Stomach (tissue), 4 donors: ENCODE results near the gene GRK3.

Experiments used
- EP300 ChIP-seq: sonication (generic); formaldehyde crosslinking; IDR thresholded peaks from one replicate; pipeline ENCODE4 v1.6.1; 2017; ENCODE audit warnings: antibody characterized with exemption
- TF ChIP-seq, protein P1 (sequence below), 7 experiments: fragments of 450-650 bp in 4 of 7; fragments of 200-600 bp in 3 of 7; sonication (generic) in 3 of 7; IDR thresholded peaks; one replicate each; pipeline ENCODE4 v1.5.1; 2016 to 2019; ENCODE audit warnings: antibody characterized with exemption in 7 of 7, control low read depth in 2 of 7, mild to moderate bottlenecking in 1 of 7

DNA sequence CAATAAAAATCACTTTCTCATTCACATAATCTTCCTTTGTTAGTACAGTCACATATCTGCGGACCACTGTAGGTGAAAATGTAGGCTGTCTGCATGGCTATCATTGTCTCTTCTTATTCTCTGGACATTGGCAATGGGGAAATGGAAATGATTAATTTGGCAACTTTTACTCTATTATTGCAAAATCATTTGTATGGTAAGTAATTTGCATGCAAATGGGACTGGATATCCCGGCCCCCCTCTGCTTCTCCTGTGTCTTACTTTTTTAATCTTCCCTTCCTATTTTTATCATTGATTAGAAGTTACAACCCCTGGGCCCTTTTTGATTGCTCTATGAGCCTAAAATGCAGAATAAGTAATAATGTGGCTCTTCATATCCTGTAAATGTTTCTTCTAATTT lies 6.0 kb downstream of the GRK3 start:
- no peak for TF ChIP-seq EP300
- TF ChIP-seq, protein P1, sequence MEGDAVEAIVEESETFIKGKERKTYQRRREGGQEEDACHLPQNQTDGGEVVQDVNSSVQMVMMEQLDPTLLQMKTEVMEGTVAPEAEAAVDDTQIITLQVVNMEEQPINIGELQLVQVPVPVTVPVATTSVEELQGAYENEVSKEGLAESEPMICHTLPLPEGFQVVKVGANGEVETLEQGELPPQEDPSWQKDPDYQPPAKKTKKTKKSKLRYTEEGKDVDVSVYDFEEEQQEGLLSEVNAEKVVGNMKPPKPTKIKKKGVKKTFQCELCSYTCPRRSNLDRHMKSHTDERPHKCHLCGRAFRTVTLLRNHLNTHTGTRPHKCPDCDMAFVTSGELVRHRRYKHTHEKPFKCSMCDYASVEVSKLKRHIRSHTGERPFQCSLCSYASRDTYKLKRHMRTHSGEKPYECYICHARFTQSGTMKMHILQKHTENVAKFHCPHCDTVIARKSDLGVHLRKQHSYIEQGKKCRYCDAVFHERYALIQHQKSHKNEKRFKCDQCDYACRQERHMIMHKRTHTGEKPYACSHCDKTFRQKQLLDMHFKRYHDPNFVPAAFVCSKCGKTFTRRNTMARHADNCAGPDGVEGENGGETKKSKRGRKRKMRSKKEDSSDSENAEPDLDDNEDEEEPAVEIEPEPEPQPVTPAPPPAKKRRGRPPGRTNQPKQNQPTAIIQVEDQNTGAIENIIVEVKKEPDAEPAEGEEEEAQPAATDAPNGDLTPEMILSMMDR (IDR thresholded peaks at IDR 0.05), result no peak
